Measurements from ENCODE around the gene ZNF385D. TPM values are rescaled to one million over a fixed set of nuclear protein-coding genes. Genes with fewer than 3 reads are reported as not detected.
"Not testable (repeated sequence)": the region's sequence is repeated elsewhere in the genome, so short reads cannot be mapped to it uniquely, and the experiment has no call there.

Gene ZNF385D
- total RNA-seq, 1 experiment from 2014 or later = not detected

GRCh38 chr3:21446027-21446426 is 305.0 kb downstream of the ZNF385D start:
- no peak for DNase-seq (ENCODE audit: low read depth)

- DNase-seq (ENCODE audit: low read depth) = no peak
Observed at GRCh38 chr3:21441821-21442220, 309.2 kb downstream of the ZNF385D start.

- no peak for DNase-seq (ENCODE audit: low read depth)
Observed at GRCh38 chr3:21436835-21437234, 314.2 kb downstream of the ZNF385D start.

- no peak for DNase-seq (ENCODE audit: low read depth)
Observed at GRCh38 chr3:21435871-21436270, 315.1 kb downstream of the ZNF385D start.

- no peak for DNase-seq (ENCODE audit: low read depth)
Observed at GRCh38 chr3:21434310-21434709, 316.7 kb downstream of the ZNF385D start.

GRCh38 chr3:21433751-21434150 is 317.3 kb downstream of the ZNF385D start:
- no peak for DNase-seq (ENCODE audit: low read depth)

GRCh38 chr3:21426920-21427319 is 324.1 kb downstream of the ZNF385D start:
- no peak for DNase-seq (ENCODE audit: low read depth)

- no peak for DNase-seq (ENCODE audit: low read depth)
Observed at GRCh38 chr3:21425715-21426114, 325.3 kb downstream of the ZNF385D start.

GRCh38 chr3:21421096-21421495 is 329.9 kb downstream of the ZNF385D start:
- no peak for DNase-seq (ENCODE audit: low read depth)

GRCh38 chr3:21417991-21418390 is 333.0 kb downstream of the ZNF385D start:
- no peak for DNase-seq (ENCODE audit: low read depth)

- DNase-seq (ENCODE audit: low read depth) = no peak
Observed at GRCh38 chr3:21414506-21414905, 336.5 kb downstream of the ZNF385D start.

- no peak for DNase-seq (ENCODE audit: low read depth)
Observed at GRCh38 chr3:21411058-21411457, 340.0 kb downstream of the ZNF385D start.

- DNase-seq (ENCODE audit: low read depth) = no peak
Observed at GRCh38 chr3:21409401-21409800, 341.6 kb downstream of the ZNF385D start.

- DNase-seq (ENCODE audit: low read depth) = no peak
Observed at GRCh38 chr3:21407743-21408142, 343.3 kb downstream of the ZNF385D start.

GRCh38 chr3:21405671-21406667 is 345.0 kb downstream of the ZNF385D start:
- no peak for DNase-seq (ENCODE audit: low read depth)

- no peak for DNase-seq (ENCODE audit: low read depth)
Observed at GRCh38 chr3:21398461-21398860, 352.5 kb downstream of the ZNF385D start.

- no peak for DNase-seq (ENCODE audit: low read depth)
Observed at GRCh38 chr3:21393683-21394311, 357.2 kb downstream of the ZNF385D start.

- DNase-seq (ENCODE audit: low read depth) = no peak
Observed at GRCh38 chr3:21392526-21392925, 358.5 kb downstream of the ZNF385D start.

GRCh38 chr3:21390856-21391255 is 360.2 kb downstream of the ZNF385D start:
- no peak for DNase-seq (ENCODE audit: low read depth)

GRCh38 chr3:21390136-21390535 is 360.9 kb downstream of the ZNF385D start:
- no peak for DNase-seq (ENCODE audit: low read depth)

- not testable (repeated sequence) for DNase-seq (ENCODE audit: low read depth)
Observed at GRCh38 chr3:21387142-21387826, 363.7 kb downstream of the ZNF385D start.

GRCh38 chr3:21378036-21378435 is 373.0 kb downstream of the ZNF385D start:
- DNase-seq (ENCODE audit: low read depth) = not testable (repeated sequence)

Data from Daoy (cell line).